ENCODE measurements around the gene KCNMB4.

The KCNMB4 gene

GRCh38 chr12:70402597-70402996, 36.5 kb downstream of the KCNMB4 start:
- no CpG with 5 or more reads among the region's 1 CpG for WGBS (ENCODE audit: extremely low coverage, insufficient coverage, insufficient read length)
- Histone ChIP-seq H2BK5ac (ENCODE audit: low read depth, low read length, poor library complexity) (no peak overlapping the region), H3K23ac (ENCODE audit: low read length) (no peak overlapping the region), H4K12ac (ENCODE audit: low read depth, low read length) (no peak overlapping the region), H2BK120ac (ENCODE audit: insufficient read depth, low read length, poor library complexity) (no peak overlapping the region), H3K18ac (ENCODE audit: low read length) (no peak overlapping the region), H3K79me1 (ENCODE audit: low read length) (no peaks in the 10 kb centered on the region), H3K27ac (ENCODE audit: low read depth, low read length) (no peak overlapping the region), H3K4me1 (ENCODE audit: control insufficient read depth in 1 of 2, insufficient read depth in 2 of 2, low read length in 2 of 2) (no peaks in the 10 kb centered on the region), H3K4me2 (ENCODE audit: low read length) (no peak overlapping the region), H3K36me3 (ENCODE audit: control insufficient read depth in 1 of 2, insufficient read depth in 2 of 2, low read length in 2 of 2) (peaks cover 3 to 5% of the 10 kb centered on the region in 2 experiments), H4K91ac (ENCODE audit: low read depth, low read length) (no peak overlapping the region), H4K8ac (ENCODE audit: low read depth, low read length) (no peak overlapping the region), H3K9me3 (ENCODE audit: insufficient read depth, low read depth, low read length) (no peaks in the 10 kb centered on the region), H2BK12ac (ENCODE audit: low read length) (no peak overlapping the region), H3K14ac (ENCODE audit: low read length) (no peak overlapping the region), H3K9ac (ENCODE audit: low read length) (no peak overlapping the region), H2AK5ac (ENCODE audit: low read length) (no peak overlapping the region), H2AFZ (ENCODE audit: insufficient read depth, low read length, poor library complexity) (no peak overlapping the region), H3K4ac (ENCODE audit: low read depth, low read length) (no peak overlapping the region), H3K79me2 (ENCODE audit: control insufficient read depth, insufficient read depth, low read length, poor library complexity) (no peaks in the 10 kb centered on the region), H3K4me3 (ENCODE audit: low read depth, low read length) (no peak overlapping the region), H3K27me3 (ENCODE audit: insufficient read depth, low read length) (no peaks in the 10 kb centered on the region)
- no peak for DNase-seq

GRCh38 chr12:70403826-70404225, 37.7 kb downstream of the KCNMB4 start:
- no peak overlapping the region for H2AK5ac ChIP-seq (ENCODE audit: low read length)
- DNase-seq = no peak
- no peak overlapping the region for H2BK12ac ChIP-seq (ENCODE audit: low read length)
- no peak overlapping the region for H3K4me3 ChIP-seq (ENCODE audit: low read depth, low read length)
- peaks cover 3 to 5% of the 10 kb centered on the region in 2 experiments for H3K36me3 ChIP-seq (ENCODE audit: control insufficient read depth in 1 of 2, insufficient read depth in 2 of 2, low read length in 2 of 2)
- no peaks in the 10 kb centered on the region for H3K27me3 ChIP-seq (ENCODE audit: insufficient read depth, low read length)
- no peaks in the 10 kb centered on the region for H3K4me1 ChIP-seq (ENCODE audit: control insufficient read depth in 1 of 2, insufficient read depth in 2 of 2, low read length in 2 of 2)
- no peak overlapping the region for H2BK120ac ChIP-seq (ENCODE audit: insufficient read depth, low read length, poor library complexity)
- no peak overlapping the region for H3K4ac ChIP-seq (ENCODE audit: low read depth, low read length)
- no peaks in the 10 kb centered on the region for H3K79me1 ChIP-seq (ENCODE audit: low read length)
- H4K12ac ChIP-seq (ENCODE audit: low read depth, low read length) = no peak overlapping the region
- no peak overlapping the region for H2AFZ ChIP-seq (ENCODE audit: insufficient read depth, low read length, poor library complexity)
- no peak overlapping the region for H3K27ac ChIP-seq (ENCODE audit: low read depth, low read length)
- no peaks in the 10 kb centered on the region for H3K9me3 ChIP-seq (ENCODE audit: insufficient read depth, low read depth, low read length)
- H3K79me2 ChIP-seq (ENCODE audit: control insufficient read depth, insufficient read depth, low read length, poor library complexity) = no peaks in the 10 kb centered on the region
- H4K8ac ChIP-seq (ENCODE audit: low read depth, low read length) = no peak overlapping the region
- H4K91ac ChIP-seq (ENCODE audit: low read depth, low read length) = no peak overlapping the region
- no peak overlapping the region for H2BK5ac ChIP-seq (ENCODE audit: low read depth, low read length, poor library complexity)
- H3K4me2 ChIP-seq (ENCODE audit: low read length) = no peak overlapping the region
- no peak overlapping the region for H3K18ac ChIP-seq (ENCODE audit: low read length)
- no peak overlapping the region for H3K23ac ChIP-seq (ENCODE audit: low read length)
- H3K14ac ChIP-seq (ENCODE audit: low read length) = no peak overlapping the region
- no peak overlapping the region for H3K9ac ChIP-seq (ENCODE audit: low read length)

- Histone ChIP-seq H3K4me3 (ENCODE audit: low read depth, low read length) (no peak overlapping the region), H2BK120ac (ENCODE audit: insufficient read depth, low read length, poor library complexity) (no peak overlapping the region), H3K14ac (ENCODE audit: low read length) (no peak overlapping the region), H3K9ac (ENCODE audit: low read length) (no peak overlapping the region), H2AFZ (ENCODE audit: insufficient read depth, low read length, poor library complexity) (no peak overlapping the region), H4K8ac (ENCODE audit: low read depth, low read length) (no peak overlapping the region), H3K27me3 (ENCODE audit: insufficient read depth, low read length) (no peaks in the 10 kb centered on the region), H2AK5ac (ENCODE audit: low read length) (no peak overlapping the region), H3K79me1 (ENCODE audit: low read length) (no peaks in the 10 kb centered on the region), H3K27ac (ENCODE audit: low read depth, low read length) (no peak overlapping the region), H2BK5ac (ENCODE audit: low read depth, low read length, poor library complexity) (no peak overlapping the region), H4K12ac (ENCODE audit: low read depth, low read length) (no peak overlapping the region), H3K4me2 (ENCODE audit: low read length) (no peak overlapping the region), H3K9me3 (ENCODE audit: insufficient read depth, low read depth, low read length) (no peaks in the 10 kb centered on the region), H4K91ac (ENCODE audit: low read depth, low read length) (no peak overlapping the region), H3K4me1 (ENCODE audit: control insufficient read depth in 1 of 2, insufficient read depth in 2 of 2, low read length in 2 of 2) (no peaks in the 10 kb centered on the region), H3K4ac (ENCODE audit: low read depth, low read length) (no peak overlapping the region), H2BK12ac (ENCODE audit: low read length) (no peak overlapping the region), H3K23ac (ENCODE audit: low read length) (no peak overlapping the region), H3K36me3 (ENCODE audit: control insufficient read depth in 1 of 2, insufficient read depth in 2 of 2, low read length in 2 of 2) (peaks cover 0 to 3% of the 10 kb centered on the region in 2 experiments), H3K18ac (ENCODE audit: low read length) (no peak overlapping the region), H3K79me2 (ENCODE audit: control insufficient read depth, insufficient read depth, low read length, poor library complexity) (no peaks in the 10 kb centered on the region)
- no peak for DNase-seq
- WGBS (ENCODE audit: extremely low coverage, insufficient coverage, insufficient read length) = no CpG with 5 or more reads among the region's 16 CpGs
Measured at GRCh38 chr12:70408004-70408790, 42.1 kb downstream of the KCNMB4 start.

GRCh38 chr12:70415987-70416386, 49.9 kb downstream of the KCNMB4 start:
- H2AFZ ChIP-seq (ENCODE audit: insufficient read depth, low read length, poor library complexity) = no peak overlapping the region
- H3K27me3 ChIP-seq (ENCODE audit: insufficient read depth, low read length) = no peaks in the 10 kb centered on the region
- no peak for DNase-seq
- no peak overlapping the region for H4K12ac ChIP-seq (ENCODE audit: low read depth, low read length)
- no peaks in the 10 kb centered on the region for H3K36me3 ChIP-seq (ENCODE audit: control insufficient read depth in 1 of 2, insufficient read depth in 2 of 2, low read length in 2 of 2)
- WGBS (ENCODE audit: extremely low coverage, insufficient coverage, insufficient read length) = no CpG with 5 or more reads among the region's 1 CpG
- no peaks in the 10 kb centered on the region for H3K4me1 ChIP-seq (ENCODE audit: control insufficient read depth in 1 of 2, insufficient read depth in 2 of 2, low read length in 2 of 2)
- H3K18ac ChIP-seq (ENCODE audit: low read length) = no peak overlapping the region
- no peak overlapping the region for H2BK120ac ChIP-seq (ENCODE audit: insufficient read depth, low read length, poor library complexity)
- no peak overlapping the region for H3K4me3 ChIP-seq (ENCODE audit: low read depth, low read length)
- no peak overlapping the region for H3K23ac ChIP-seq (ENCODE audit: low read length)
- no peak overlapping the region for H3K27ac ChIP-seq (ENCODE audit: low read depth, low read length)
- H3K9ac ChIP-seq (ENCODE audit: low read length) = no peak overlapping the region
- H4K91ac ChIP-seq (ENCODE audit: low read depth, low read length) = no peak overlapping the region
- H4K8ac ChIP-seq (ENCODE audit: low read depth, low read length) = no peak overlapping the region
- H2BK12ac ChIP-seq (ENCODE audit: low read length) = no peak overlapping the region
- H2BK5ac ChIP-seq (ENCODE audit: low read depth, low read length, poor library complexity) = no peak overlapping the region
- H3K9me3 ChIP-seq (ENCODE audit: insufficient read depth, low read depth, low read length) = no peaks in the 10 kb centered on the region
- no peaks in the 10 kb centered on the region for H3K79me2 ChIP-seq (ENCODE audit: control insufficient read depth, insufficient read depth, low read length, poor library complexity)
- no peaks in the 10 kb centered on the region for H3K79me1 ChIP-seq (ENCODE audit: low read length)
- no peak overlapping the region for H3K14ac ChIP-seq (ENCODE audit: low read length)
- H3K4me2 ChIP-seq (ENCODE audit: low read length) = no peak overlapping the region
- H2AK5ac ChIP-seq (ENCODE audit: low read length) = no peak overlapping the region
- H3K4ac ChIP-seq (ENCODE audit: low read depth, low read length) = no peak overlapping the region
